ENCODE results near the gene A2M. TPM values are rescaled to one million over a fixed set of nuclear protein-coding genes. Genes with fewer than 3 reads are reported as not detected.

Gene A2M
- total RNA-seq, 1 donor from 2014 or later, result 1.4 TPM

GRCh38 chr12:9052610-9053009 lies 63.1 kb downstream of the A2M start:
- no peaks in the 10 kb centered on the region for H3K36me3 Mint-ChIP-seq (ENCODE audit: low read depth, unreplicated experiment)
- no peak overlapping the region for H3K4me3 Mint-ChIP-seq (ENCODE audit: unreplicated experiment)
- no peaks in the 10 kb centered on the region for H3K9me3 Mint-ChIP-seq (ENCODE audit: unreplicated experiment)
- H3K4me1 Mint-ChIP-seq (ENCODE audit: unreplicated experiment), result peaks cover 8% of the 10 kb centered on the region
- no peak overlapping the region for H3K27ac Mint-ChIP-seq (ENCODE audit: unreplicated experiment)
- H3K27me3 Mint-ChIP-seq (ENCODE audit: unreplicated experiment), result no peaks in the 10 kb centered on the region
- no peak for DNase-seq (ENCODE audit: low spot score)
- TF ChIP-seq CTCF (IDR thresholded peaks at IDR 0.05; ENCODE audit: unreplicated experiment), result no peak

- no peaks in the 10 kb centered on the region for H3K27me3 Mint-ChIP-seq (ENCODE audit: unreplicated experiment)
- H3K4me1 Mint-ChIP-seq (ENCODE audit: unreplicated experiment), result peaks cover 8% of the 10 kb centered on the region
- H3K4me3 Mint-ChIP-seq (ENCODE audit: unreplicated experiment), result no peak overlapping the region
- H3K9me3 Mint-ChIP-seq (ENCODE audit: unreplicated experiment), result no peaks in the 10 kb centered on the region
- no peaks in the 10 kb centered on the region for H3K36me3 Mint-ChIP-seq (ENCODE audit: low read depth, unreplicated experiment)
- no peak for TF ChIP-seq CTCF (IDR thresholded peaks at IDR 0.05; ENCODE audit: unreplicated experiment)
- H3K27ac Mint-ChIP-seq (ENCODE audit: unreplicated experiment), result no peak overlapping the region
- DNase-seq (ENCODE audit: low spot score), result no peak
These were observed 64.6 kb downstream of the A2M start for GRCh38 chr12:9051158-9051550.

- no peak for TF ChIP-seq CTCF (IDR thresholded peaks at IDR 0.05; ENCODE audit: unreplicated experiment)
- H3K9me3 Mint-ChIP-seq (ENCODE audit: unreplicated experiment), result no peaks in the 10 kb centered on the region
- peaks cover 1% of the 10 kb centered on the region for H3K27me3 Mint-ChIP-seq (ENCODE audit: unreplicated experiment)
- no peak for DNase-seq (ENCODE audit: low spot score)
- peaks cover 5% of the 10 kb centered on the region for H3K4me1 Mint-ChIP-seq (ENCODE audit: unreplicated experiment)
- H3K4me3 Mint-ChIP-seq (ENCODE audit: unreplicated experiment), result no peak overlapping the region
- H3K27ac Mint-ChIP-seq (ENCODE audit: unreplicated experiment), result no peak overlapping the region
- no peaks in the 10 kb centered on the region for H3K36me3 Mint-ChIP-seq (ENCODE audit: low read depth, unreplicated experiment)
These were observed 65.1 kb downstream of the A2M start for GRCh38 chr12:9050521-9051157.

GRCh38 chr12:9049520-9050133 lies 66.1 kb downstream of the A2M start:
- TF ChIP-seq CTCF (IDR thresholded peaks at IDR 0.05; ENCODE audit: unreplicated experiment), result peak; percentile 71
- H3K27ac Mint-ChIP-seq (ENCODE audit: unreplicated experiment), result no peak overlapping the region

GRCh38 chr12:9048930-9049329 lies 66.8 kb downstream of the A2M start:
- no peak for TF ChIP-seq CTCF (IDR thresholded peaks at IDR 0.05; ENCODE audit: unreplicated experiment)
- Mint-ChIP-seq H3K27ac (ENCODE audit: unreplicated experiment) (no peak overlapping the region), H3K4me3 (ENCODE audit: unreplicated experiment) (no peak overlapping the region), H3K27me3 (ENCODE audit: unreplicated experiment) (peaks cover 1% of the 10 kb centered on the region), H3K9me3 (ENCODE audit: unreplicated experiment) (no peaks in the 10 kb centered on the region), H3K36me3 (ENCODE audit: low read depth, unreplicated experiment) (no peaks in the 10 kb centered on the region), H3K4me1 (ENCODE audit: unreplicated experiment) (peaks cover 3% of the 10 kb centered on the region)
- DNase-seq (ENCODE audit: low spot score), result no peak

More at GRCh38 chr12:9049520-9050133, 66.1 kb downstream of the A2M start:
- Mint-ChIP-seq H3K36me3 (ENCODE audit: low read depth, unreplicated experiment) (no peaks in the 10 kb centered on the region), H3K27me3 (ENCODE audit: unreplicated experiment) (peaks cover 1% of the 10 kb centered on the region), H3K4me3 (ENCODE audit: unreplicated experiment) (no peak overlapping the region), H3K4me1 (ENCODE audit: unreplicated experiment) (peaks cover 3% of the 10 kb centered on the region), H3K9me3 (ENCODE audit: unreplicated experiment) (no peaks in the 10 kb centered on the region)
- DNase-seq (ENCODE audit: low spot score), result peak; percentile 40

All from endothelial cell (in vitro differentiated cells).